ENCODE results near the gene PLA2G2D.

DNA sequence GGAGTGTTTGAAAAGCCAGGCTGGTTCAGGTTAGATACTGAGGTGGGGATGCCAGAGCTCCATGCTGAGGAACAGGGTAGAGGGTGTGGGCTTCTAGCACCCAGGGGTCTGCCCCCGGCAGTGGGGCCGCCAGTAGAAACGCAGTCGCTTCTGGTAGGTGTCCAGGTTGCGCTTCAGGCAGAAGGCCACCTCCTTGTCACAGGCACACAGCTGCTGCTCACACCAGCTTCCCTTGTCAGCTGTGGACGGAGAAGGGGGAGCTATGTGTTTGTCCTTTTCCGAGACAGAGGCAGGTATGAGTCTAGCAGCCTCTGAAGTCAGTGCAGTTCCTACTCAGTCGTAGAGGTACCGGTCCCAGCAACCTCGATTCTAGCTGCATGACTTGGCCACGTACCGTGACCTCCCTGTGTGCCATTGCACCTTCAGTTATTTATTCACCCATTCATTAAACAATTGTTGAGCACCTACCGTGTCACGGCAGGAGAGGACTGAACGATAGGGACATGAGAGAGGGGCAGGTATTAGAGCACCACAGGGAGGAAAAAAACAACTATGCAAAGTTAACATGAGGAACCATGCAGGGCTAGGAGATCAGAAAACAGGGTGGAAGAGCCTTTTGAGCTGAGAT lies 5.2 kb downstream of the PLA2G2D start:
- TF ChIP-seq, protein P1, sequence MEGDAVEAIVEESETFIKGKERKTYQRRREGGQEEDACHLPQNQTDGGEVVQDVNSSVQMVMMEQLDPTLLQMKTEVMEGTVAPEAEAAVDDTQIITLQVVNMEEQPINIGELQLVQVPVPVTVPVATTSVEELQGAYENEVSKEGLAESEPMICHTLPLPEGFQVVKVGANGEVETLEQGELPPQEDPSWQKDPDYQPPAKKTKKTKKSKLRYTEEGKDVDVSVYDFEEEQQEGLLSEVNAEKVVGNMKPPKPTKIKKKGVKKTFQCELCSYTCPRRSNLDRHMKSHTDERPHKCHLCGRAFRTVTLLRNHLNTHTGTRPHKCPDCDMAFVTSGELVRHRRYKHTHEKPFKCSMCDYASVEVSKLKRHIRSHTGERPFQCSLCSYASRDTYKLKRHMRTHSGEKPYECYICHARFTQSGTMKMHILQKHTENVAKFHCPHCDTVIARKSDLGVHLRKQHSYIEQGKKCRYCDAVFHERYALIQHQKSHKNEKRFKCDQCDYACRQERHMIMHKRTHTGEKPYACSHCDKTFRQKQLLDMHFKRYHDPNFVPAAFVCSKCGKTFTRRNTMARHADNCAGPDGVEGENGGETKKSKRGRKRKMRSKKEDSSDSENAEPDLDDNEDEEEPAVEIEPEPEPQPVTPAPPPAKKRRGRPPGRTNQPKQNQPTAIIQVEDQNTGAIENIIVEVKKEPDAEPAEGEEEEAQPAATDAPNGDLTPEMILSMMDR (conservative IDR thresholded peaks at IDR 0.05; ENCODE audit: low read length) = no peak
- TF ChIP-seq EZH2phosphoT487 (IDR thresholded peaks at IDR 0.05; ENCODE audit: borderline replicate concordance) = no peak
